Lung microvascular endothelial cell (primary cell): Measurements from ENCODE around the gene SMCO4. TPM values are rescaled to one million over a fixed set of nuclear protein-coding genes. Genes with fewer than 3 reads are reported as not detected.
"Not testable (repeated sequence)": the region's sequence is repeated elsewhere in the genome, so short reads cannot be mapped to it uniquely, and the experiment has no call there.

Experiments used
- DNase-seq, 2 donors: peaks; one replicate each; pipeline versions ENCODE4 v3.0.0 to v3.0.0-alpha.2; 2010; ENCODE audit warnings: low read depth in 2 of 2
- total RNA-seq: library from RNA; depleted of rRNA; stranded (reverse); fragments of >200 nt; gene quantifications from 2 replicates; pipeline ENCODE4 v1.2.1, GENCODE V29; 2014

SMCO4 gene
- total RNA-seq, 1 donor from 2014 or later: 10.5 TPM

DNA sequence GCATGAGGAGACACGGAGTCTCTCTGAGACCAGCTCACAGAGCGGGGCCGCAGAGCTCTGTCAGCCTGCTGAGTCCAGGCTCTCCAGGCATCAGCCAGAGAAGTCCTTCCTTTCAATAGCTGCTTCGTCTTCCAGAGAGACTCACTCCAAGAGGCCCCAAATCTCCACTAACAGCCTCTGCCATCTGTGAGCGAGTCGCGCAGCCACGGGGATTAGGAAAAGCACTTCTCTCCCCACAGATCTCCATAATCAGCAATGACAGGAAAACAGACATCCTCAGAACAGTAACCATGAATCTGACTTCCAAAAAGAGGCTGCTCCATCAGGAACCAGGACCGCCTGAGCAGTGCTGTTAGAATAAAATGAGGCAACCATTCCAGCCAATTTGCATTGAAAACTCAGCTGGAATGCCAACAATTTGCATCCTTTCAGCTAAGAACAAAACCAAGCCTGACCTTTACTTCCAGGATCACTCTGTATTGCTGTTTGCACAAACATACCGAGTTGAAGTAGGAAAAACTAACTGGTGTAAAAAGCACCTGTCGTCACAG is 65.4 kb downstream of the SMCO4 start:
- DNase-seq: peak; percentile 12 to 54

DNA sequence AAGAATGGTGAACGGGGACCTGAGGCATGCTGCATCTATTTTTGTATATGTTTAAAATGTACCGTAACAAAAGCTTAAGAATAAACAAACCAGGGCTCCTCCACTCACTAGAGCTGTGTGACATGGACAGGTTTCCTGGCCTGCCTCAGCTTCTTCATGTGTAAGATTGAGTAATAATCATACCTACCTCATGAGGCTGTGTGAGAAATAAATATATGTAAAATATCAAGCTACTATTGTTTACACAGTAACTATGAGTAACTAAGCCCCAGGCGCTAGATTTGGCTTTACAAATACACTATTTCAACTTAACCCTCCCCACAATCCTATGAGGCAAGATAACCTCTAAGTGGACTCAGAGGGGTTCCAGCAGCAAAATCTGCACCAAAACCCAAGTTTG is 66.4 kb downstream of the SMCO4 start:
- DNase-seq: no peak

DNA sequence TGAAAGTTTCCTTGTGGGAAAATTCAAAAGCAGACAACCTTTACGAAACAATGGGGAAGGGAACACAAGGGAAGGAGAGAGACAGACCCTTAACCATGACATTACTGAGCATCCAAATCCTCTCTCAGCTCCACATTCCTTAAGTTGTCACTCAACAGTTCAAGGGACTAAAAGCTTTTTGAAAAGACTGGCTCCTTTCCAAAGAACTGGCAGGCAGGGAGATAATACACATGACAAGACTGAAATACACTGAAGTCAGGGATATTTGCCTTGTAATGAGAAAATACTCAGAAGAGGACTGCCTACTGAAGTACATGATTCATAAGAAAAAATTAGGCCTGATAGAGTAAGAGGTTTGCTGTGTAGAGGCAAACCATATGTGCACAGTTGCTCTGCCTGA is 69.1 kb downstream of the SMCO4 start:
- no peak for DNase-seq

DNA sequence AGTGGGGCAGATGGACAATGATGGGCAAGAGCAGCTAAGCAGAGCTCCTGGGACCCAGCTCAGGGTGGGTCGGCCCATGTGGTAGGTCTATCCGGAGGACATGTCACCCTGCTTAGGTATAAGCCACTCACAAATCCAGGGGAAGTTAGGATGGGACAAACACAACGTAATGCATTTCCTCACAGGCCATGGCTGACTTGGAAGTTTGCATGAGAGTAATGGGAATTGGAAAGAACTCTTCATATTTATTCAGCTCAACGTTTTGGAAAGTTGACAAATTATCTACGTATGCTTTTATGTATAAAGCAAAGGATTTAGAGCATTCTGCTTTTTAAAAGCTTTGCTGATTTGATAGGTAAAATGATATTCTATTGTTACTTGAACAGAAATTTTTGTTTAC is 74.9 kb downstream of the SMCO4 start:
- no peak for DNase-seq

DNA sequence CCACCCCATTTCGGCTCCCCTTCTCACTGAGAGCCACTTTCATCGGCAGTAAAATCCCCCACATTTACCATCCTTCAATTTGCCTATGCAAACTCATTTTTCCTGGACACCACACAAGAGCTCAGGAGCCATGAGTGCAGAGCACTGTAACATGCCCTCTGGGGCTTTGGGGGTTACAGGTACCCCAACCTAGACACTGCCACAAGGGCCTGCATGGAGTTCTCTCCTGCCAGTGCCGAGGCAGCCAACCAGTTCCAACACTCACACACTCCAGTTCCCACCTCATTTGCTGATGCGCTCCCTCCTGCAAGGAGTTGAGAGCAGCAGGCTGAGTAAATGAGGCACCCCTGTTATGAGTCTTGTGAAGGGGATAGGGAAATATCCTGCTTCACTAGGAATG is 76.1 kb downstream of the SMCO4 start:
- no peak for DNase-seq

DNA sequence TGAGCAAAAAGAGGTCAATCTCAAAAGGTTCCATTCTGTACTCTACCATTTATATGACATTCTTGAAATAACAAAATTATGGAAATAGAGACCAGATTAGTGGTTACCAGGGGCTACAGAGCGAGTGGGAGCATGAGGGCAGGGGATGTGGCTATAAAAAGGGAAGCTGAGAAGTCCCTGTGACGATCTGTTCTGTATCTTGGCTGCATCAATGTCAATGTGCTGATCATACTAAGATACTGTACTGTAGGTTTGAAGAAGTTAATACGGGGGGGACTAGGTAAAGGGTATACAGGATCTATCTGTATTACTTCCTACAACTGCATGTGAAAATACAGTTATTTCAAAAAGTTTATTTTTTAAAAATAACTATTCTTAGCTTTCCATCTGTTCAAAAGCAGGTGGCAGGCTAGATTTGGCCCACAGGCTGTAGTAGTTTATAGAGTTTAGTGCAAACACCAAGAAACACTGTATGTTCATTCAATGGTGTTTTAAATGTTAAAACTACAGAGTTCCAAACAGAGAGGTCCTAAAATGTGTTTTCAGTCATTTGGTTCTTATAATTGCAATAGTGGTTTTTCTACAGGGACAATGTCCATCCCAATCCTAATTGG is 78.2 kb downstream of the SMCO4 start:
- DNase-seq: no peak

DNA sequence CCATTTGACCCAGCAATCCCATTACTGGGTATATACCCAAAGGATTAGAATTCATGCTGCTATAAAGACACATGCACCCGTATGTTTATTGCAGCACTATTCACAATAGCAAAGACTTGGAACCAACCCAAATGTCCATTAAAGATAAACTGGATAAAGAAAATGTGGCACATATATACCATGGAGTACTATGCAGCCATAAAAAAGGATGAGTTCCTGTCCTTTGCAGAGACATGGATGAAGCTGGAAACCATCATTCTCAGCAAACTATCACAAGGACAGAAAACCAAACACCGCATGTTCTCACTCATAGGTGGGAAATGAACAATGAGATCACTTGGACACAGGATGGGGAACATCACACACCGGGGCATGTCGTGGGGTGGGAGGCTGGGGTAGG is 79.5 kb downstream of the SMCO4 start:
- not testable (repeated sequence) for DNase-seq

DNA sequence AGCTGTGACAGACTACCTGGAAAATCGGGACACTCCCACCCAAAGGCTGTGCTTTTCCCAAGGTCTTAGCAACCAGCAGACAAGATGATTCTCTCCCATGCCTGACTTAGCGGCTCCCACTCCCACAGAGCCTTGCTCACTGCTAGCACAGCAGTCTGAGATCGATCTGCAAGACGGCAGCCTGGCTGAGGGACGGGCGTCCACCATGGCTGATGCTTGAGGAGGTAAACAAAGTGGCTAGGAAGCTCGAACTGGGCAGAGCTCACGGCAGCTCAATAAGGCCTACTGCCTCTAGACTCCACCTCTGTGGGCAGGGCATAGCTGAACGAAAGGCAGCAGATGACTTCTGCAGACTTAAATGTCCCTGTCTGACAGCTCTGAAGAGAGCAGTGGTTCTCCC is 84.9 kb downstream of the SMCO4 start:
- DNase-seq: no peak

DNA sequence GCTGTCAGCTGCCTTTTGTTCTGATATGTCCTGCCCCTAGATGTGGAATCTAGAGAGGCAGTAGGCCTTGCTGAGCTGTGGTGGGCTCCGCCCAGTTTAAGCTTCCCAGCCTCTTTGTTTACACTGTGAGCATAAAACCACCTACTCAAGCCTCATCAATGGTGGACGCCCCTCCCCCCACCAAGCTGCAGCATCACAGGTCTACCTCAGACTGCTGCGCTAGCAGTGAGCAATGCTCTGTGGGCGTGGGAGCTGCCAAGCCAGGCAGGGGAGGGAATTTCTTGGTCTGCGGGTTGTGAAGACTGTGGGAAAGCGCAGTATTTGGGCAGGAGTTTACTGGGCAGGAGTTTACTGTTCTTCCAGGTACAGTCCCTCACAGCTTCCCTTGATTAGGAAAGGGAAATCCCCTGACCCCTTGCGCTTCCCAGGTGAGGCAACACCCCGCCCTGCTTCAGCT is 98.5 kb downstream of the SMCO4 start:
- no peak for DNase-seq

DNA sequence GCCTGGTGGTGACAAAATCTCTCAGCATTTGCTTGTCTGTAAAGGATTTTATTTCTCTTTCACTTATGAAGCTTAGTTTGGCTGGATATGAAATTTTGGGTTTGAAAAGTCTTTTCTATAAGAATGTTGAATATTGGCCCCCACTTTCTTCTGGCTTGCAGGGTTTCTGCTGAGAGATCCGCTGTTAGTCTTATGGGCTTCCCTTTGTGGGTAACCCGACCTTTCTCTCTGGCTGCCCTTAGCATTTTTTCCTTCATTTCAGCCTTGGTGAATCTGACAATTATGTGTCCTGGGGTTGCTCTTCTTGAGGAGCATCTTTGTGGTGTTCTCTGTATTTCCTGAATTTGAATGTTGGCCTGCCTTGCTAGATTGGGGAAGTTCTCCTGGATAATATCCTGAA is 100.0 kb downstream of the SMCO4 start:
- not testable (repeated sequence) for DNase-seq

DNA sequence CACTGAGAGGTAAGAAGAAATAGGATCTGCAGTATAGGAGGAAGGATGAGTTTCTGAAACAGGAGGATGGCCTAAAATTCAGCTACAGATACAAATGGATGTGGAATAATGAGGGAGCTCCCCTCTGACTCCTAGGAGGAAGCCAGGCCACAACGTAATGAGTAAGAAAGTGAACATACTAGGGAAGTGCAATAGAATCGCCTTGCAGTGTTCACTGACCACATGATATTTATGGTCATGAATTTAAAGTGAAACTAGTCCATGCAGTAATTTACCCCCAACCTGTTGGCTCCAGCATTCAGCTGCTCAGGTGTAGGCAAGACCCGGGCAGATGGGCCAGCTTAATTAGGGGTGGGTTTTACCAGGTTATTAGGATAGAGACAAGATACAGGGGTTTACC is 110.9 kb downstream of the SMCO4 start:
- DNase-seq: no peak

Other genes with a start within 250 kb of the SMCO4 start
- not detected in 2 replicates for gene DEUP1, start 212.6 kb downstream of the SMCO4 start, total RNA-seq
- 9.6 and 13.5 TPM in 2 replicates for gene CEP295, start 118.3 kb upstream of the SMCO4 start, total RNA-seq
- 85.2 and 141 TPM in 2 replicates for gene TAF1D, start 198.1 kb upstream of the SMCO4 start, total RNA-seq
- 7.6 and 16.3 TPM in 2 replicates for gene C11orf54, start 198.3 kb upstream of the SMCO4 start, total RNA-seq
- 14.8 and 22.4 TPM in 2 replicates for gene MED17, start 240.9 kb upstream of the SMCO4 start, total RNA-seq